ENCODE data around the gene TMEM147. TPM values are rescaled to one million over a fixed set of nuclear protein-coding genes. Genes with fewer than 3 reads are reported as not detected.
A peak's percentile ranks its signal among the peaks of the same experiment; 100 is the strongest.

Gene TMEM147
- total RNA-seq (75.8 and 76.1 TPM in 2 replicates), polyA plus RNA-seq (214 and 246 TPM in 2 replicates), polyA minus RNA-seq (153 and 162 TPM in 2 replicates), Bru-seq, nascent RNA (percentile 64 among the genes with signal in this experiment), BruChase-seq, experiment 1, labeled RNA remaining after a 6-hour chase (percentile 87 among the genes with signal in this experiment), BruChase-seq, experiment 2, labeled RNA remaining after a 2-hour chase (percentile 73 among the genes with signal in this experiment)
- 139 and 141 TPM in 2 replicates for polyA plus RNA-seq (2011; cell fraction: cytosol; rRNA removed)
- polyA plus RNA-seq (2011; cell fraction: nucleus; rRNA removed): 67.0 and 76.7 TPM in 2 replicates
- 120 and 124 TPM in 2 replicates for polyA plus RNA-seq (2012)
- 103 TPM for polyA minus RNA-seq (2011; cell fraction: cytosol; rRNA and poly(A)+ RNA removed)
- 14.3 and 22.6 TPM in 2 replicates for polyA minus RNA-seq (2011; cell fraction: nucleus; rRNA and poly(A)+ RNA removed)
- long read RNA-seq, transcript TMEM147-205 (5 exons, 669 nt): minor isoform, 5 of 399 reads
- long read RNA-seq, transcript TMEM147-201 (7 exons, 899 nt): major isoform, 355 of 399 reads
- long read RNA-seq, transcript TMEM147-202 (6 exons, 935 nt): minor isoform, 15 of 399 reads
- long read RNA-seq, partial matches to known transcripts: 6 of 399 reads
- long read RNA-seq, other reads (novel, unspliced or antisense): 10 of 399 reads

GRCh38 chr19:35545001-35545854, at the start of gene TMEM147:
Gene TMEM147 (plus strand): TSS chr19:35545626. CDS start chr19:35545740, 114 bp downstream.
- dilution Hi-C loops (cut with MboI; ENCODE audit: extremely low pct_ligation_motif_present, low sequenced_read_pairs) (no loop called here), intact Hi-C loops (cut with micrococcal nuclease) (loop anchor here (1.0 to 5.0 kb wide), 4 partner anchors 67 to 386 kb away; partner anchors contain the start of genes HAUS5 and RBM42)
- Histone ChIP-seq H3K4me2 (ENCODE audit: insufficient read depth, low read length) (peak within 1 kb of the TSS; percentile 88), H3K9me3 (replicated peaks; ENCODE audit: control insufficient read depth, insufficient read depth, low read length) (no peaks in the 10 kb centered on the region), H3K27ac (ENCODE audit: insufficient read depth, low read depth, low read length) (peak within 1 kb of the TSS; percentile 79), H3K4me3 (replicated peaks in 1 of 3; ENCODE audit: insufficient read depth in 1 of 3, low read depth in 1 of 3, low read length in 3 of 3) (peak within 1 kb of the TSS; percentile 77 to 88 (median 88)), H3K4me1 (ENCODE audit: control insufficient read depth, extremely low read depth, insufficient read depth, low read length) (peaks cover 16% of the 10 kb centered on the region), H3K36me3 (ENCODE audit: control insufficient read depth in 2 of 2, extremely low read depth in 1 of 2, insufficient read depth in 2 of 2, low read length in 2 of 2) (no peaks in the 10 kb centered on the region), H3K9me1 (replicated peaks; ENCODE audit: control insufficient read depth, extremely low read depth, insufficient read depth, low read length) (no peaks in the 10 kb centered on the region), H3K79me2 (ENCODE audit: control insufficient read depth, insufficient read depth, low read length) (peaks cover 15% of the 10 kb centered on the region), H2AFZ (ENCODE audit: low read depth, low read length) (peak within 1 kb of the TSS; percentile 81), H3K27me3 (ENCODE audit: control insufficient read depth in 2 of 2, insufficient read depth in 2 of 2, low read length in 2 of 2) (no peaks in the 10 kb centered on the region), H4K20me1 (replicated peaks; ENCODE audit: control insufficient read depth, extremely low read depth, insufficient read depth, low read length) (no peaks in the 10 kb centered on the region), H3K9ac (replicated peaks; ENCODE audit: extremely low read depth, insufficient read depth, low read length) (peak within 1 kb of the TSS; percentile 87)
- FAIRE-seq: peak; percentile 88
- POLR2A ChIA-PET: no interaction called here
- TSS peak; percentile 83 for BruUV-seq (replicated peaks)
- TF ChIP-seq FOS (IDR thresholded peaks at IDR 0.05; ENCODE audit: borderline replicate concordance, insufficient read depth, low read length): no peak
- TF ChIP-seq POLR2A (IDR thresholded peaks at IDR 0.05; ENCODE audit: low read depth, low read length): peak; percentile 87
- TF ChIP-seq CTCF (IDR thresholded peaks at IDR 0.05; ENCODE audit: extremely low read depth in 1 of 2, insufficient read depth in 1 of 2, low read depth in 1 of 2, low read length in 2 of 2): no peak
- TF ChIP-seq JUN (IDR thresholded peaks at IDR 0.05; ENCODE audit: borderline replicate concordance, insufficient read depth, insufficient read length, low read depth): no peak
- TF ChIP-seq POLR2AphosphoS5 (IDR thresholded peaks at IDR 0.05; ENCODE audit: insufficient read depth, low read depth, low read length): peak; percentile 78
- TF ChIP-seq, protein P1, sequence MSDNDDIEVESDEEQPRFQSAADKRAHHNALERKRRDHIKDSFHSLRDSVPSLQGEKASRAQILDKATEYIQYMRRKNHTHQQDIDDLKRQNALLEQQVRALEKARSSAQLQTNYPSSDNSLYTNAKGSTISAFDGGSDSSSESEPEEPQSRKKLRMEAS (IDR thresholded peaks at IDR 0.05; ENCODE audit: insufficient read depth, insufficient read length): no peak
- no peak for TF ChIP-seq GATA2 (IDR thresholded peaks at IDR 0.05; ENCODE audit: insufficient read depth, insufficient read length, low read depth, low read length)
- peak; percentile 67 for TF ChIP-seq MYC (IDR thresholded peaks at IDR 0.05; ENCODE audit: low read depth, low read length)
- TF ChIP-seq EZH2 (IDR thresholded peaks at IDR 0.05; ENCODE audit: borderline replicate concordance, low read depth, low read length, severe bottlenecking): no peak
- CTCF ChIA-PET: interaction anchor here (1.0 kb wide), 1 partner anchor 35 kb away, joined by 4 read pairs; no protein-coding TSS in a partner anchor
- peak; percentile 82 for DNase-seq (ENCODE audit: low read depth, low spot score)
